ENCODE measurements around the gene HMCN1. TPM values are rescaled to one million over a fixed set of nuclear protein-coding genes. Genes with fewer than 3 reads are reported as not detected.
A peak's percentile ranks its signal among the peaks of the same experiment; 100 is the strongest.

HMCN1 gene
- total and polyA plus RNA-seq, 4 donors, result 3.2 to 149 (median 15.4) TPM

DNA sequence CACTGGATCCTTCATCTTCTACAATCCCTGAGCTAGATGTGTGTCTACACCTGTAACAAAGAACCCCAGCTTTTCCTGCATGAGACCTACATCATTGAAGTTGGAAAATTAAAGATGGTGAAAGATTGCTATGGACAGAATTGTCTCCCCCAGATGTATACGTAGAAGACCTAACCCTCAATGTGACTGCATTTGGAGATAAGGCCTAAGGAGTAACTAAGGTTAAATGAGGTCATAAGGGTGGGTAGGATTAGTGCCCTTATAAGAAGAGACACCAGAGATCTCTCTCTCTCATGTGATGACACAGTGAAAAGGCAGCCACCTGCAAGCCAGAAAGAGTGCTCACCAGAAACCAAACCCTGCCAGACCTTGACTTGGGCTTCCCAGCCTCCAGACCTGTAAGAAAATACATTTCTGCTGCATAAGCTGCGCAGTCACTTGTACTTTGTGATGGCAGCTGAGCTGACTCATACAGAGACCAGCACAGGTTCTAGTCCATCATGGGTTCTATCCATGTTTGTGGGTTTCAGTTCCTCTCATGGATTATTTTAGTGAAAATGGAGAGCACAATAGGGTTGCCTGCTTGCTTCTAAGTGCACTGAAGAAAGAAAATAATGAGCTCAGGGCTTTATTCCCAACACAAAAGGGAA lies 460.0 kb downstream of the HMCN1 start:
- TF ChIP-seq, protein P1, sequence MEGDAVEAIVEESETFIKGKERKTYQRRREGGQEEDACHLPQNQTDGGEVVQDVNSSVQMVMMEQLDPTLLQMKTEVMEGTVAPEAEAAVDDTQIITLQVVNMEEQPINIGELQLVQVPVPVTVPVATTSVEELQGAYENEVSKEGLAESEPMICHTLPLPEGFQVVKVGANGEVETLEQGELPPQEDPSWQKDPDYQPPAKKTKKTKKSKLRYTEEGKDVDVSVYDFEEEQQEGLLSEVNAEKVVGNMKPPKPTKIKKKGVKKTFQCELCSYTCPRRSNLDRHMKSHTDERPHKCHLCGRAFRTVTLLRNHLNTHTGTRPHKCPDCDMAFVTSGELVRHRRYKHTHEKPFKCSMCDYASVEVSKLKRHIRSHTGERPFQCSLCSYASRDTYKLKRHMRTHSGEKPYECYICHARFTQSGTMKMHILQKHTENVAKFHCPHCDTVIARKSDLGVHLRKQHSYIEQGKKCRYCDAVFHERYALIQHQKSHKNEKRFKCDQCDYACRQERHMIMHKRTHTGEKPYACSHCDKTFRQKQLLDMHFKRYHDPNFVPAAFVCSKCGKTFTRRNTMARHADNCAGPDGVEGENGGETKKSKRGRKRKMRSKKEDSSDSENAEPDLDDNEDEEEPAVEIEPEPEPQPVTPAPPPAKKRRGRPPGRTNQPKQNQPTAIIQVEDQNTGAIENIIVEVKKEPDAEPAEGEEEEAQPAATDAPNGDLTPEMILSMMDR (IDR thresholded peaks at IDR 0.05; ENCODE audit: control extremely low read depth, extremely low read depth), result no peak
- WGBS, 2 donors, result 91 to 94% methylated on average over 2 of the region's 2 CpGs
- no peak for ATAC-seq (ENCODE audit: insufficient read depth, low FRiP score)

DNA sequence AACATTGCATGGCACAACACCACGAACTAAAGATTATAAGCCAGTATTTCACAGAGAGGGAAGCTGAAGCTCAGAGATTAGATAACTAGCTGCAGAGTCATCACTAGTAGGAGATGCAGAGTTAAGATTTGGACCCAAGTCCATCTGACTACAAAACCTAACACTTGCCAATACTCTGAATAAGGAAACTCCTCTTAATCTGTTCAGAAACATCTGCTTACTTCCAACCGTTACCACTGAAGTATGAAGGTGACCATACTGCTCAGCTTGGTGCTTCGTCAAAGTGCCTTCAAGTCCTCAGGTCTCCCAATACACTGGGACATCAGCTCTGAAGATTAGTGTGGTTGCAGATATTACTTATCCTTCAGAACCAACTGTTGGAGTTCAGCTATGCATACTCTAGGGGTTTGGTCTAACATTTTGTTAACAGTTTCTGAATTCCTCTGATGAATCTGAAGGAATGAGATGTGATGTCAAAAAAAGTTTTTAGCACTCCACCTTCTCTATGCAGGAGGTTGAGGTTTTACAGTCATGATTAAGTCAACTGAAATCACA lies 461.3 kb downstream of the HMCN1 start:
- no peak for ATAC-seq (ENCODE audit: insufficient read depth, low FRiP score)
- TF ChIP-seq, protein P1 (IDR thresholded peaks at IDR 0.05; ENCODE audit: control extremely low read depth, extremely low read depth), result no peak

More for the DNA sequence above, 460.0 kb downstream of the HMCN1 start:
- Histone ChIP-seq H3K36me3 (ENCODE audit: control insufficient read depth in 4 of 4, insufficient read depth in 4 of 4, low read length in 4 of 4) (peaks cover 0 to 4% (median 0%) of the 10 kb centered on the region in 4 donors), H3K4me1 (ENCODE audit: control insufficient read depth in 5 of 5, insufficient read depth in 5 of 5, low read length in 5 of 5) (no peaks in the 10 kb centered on the region), H3K4me3 (no peak overlapping the region), H3K9ac (ENCODE audit: insufficient read depth in 1 of 2, low read length in 2 of 2) (no peak overlapping the region), H3K27ac (ENCODE audit: low read depth in 1 of 2, low read length in 1 of 2) (no peak overlapping the region), H3K9me3 (ENCODE audit: control insufficient read depth in 4 of 4, insufficient read depth in 3 of 4, low read length in 3 of 4) (no peaks in the 10 kb centered on the region), H3K27me3 (ENCODE audit: control insufficient read depth in 3 of 3, insufficient read depth in 3 of 3, low read length in 2 of 3) (no peaks in the 10 kb centered on the region)
- DNase-seq, result no peak

DNA sequence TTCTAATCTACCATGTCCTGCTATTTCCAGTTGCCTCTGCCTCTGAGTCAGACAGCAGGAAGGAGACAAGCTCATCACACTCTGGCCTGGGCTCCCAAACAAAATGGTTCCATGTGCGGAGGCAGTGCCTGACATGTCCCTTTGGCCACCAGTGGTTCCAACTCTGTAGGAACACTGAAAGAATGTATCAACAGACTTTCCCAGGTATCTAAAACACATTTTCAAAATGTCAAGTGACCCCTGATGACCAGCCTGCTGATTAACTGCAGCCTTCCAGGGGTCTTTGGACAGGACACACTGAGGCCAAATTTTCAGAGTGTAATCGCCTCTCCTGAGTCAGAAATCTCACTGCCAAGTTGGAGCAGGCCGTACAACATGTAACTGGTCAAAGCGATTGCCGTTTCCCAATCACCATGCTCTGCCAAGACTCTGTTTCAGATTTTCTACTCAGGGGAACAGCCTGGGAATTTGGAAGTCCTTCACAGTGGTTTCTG lies 468.1 kb downstream of the HMCN1 start:
- TF ChIP-seq, protein P1 (IDR thresholded peaks at IDR 0.05; ENCODE audit: control extremely low read depth, extremely low read depth), result no peak
- peak; percentile 75 for ATAC-seq (ENCODE audit: insufficient read depth, low FRiP score)
- no peaks in the 10 kb centered on the region for H3K27me3 ChIP-seq (ENCODE audit: control insufficient read depth in 3 of 3, insufficient read depth in 3 of 3, low read length in 2 of 3)
- H3K36me3 ChIP-seq (ENCODE audit: control insufficient read depth in 4 of 4, insufficient read depth in 4 of 4, low read length in 4 of 4), result no peaks in the 10 kb centered on the region
- no peak overlapping the region for H3K4me3 ChIP-seq
- peak; percentile 54 to 94 (median 86) for DNase-seq
- peaks cover 0 to 29% (median 0%) of the 10 kb centered on the region in 5 donors for H3K4me1 ChIP-seq (ENCODE audit: control insufficient read depth in 5 of 5, insufficient read depth in 5 of 5, low read length in 5 of 5)
- H3K9ac ChIP-seq (ENCODE audit: insufficient read depth in 1 of 2, low read length in 2 of 2), result no peak overlapping the region
- H3K9me3 ChIP-seq (ENCODE audit: control insufficient read depth in 4 of 4, insufficient read depth in 3 of 4, low read length in 3 of 4), result no peaks in the 10 kb centered on the region
- WGBS, 2 donors, result 80 to 92% methylated on average over 5 of the region's 5 CpGs
- H3K27ac ChIP-seq (ENCODE audit: low read depth in 1 of 2, low read length in 1 of 2), result no peak overlapping the region

More for the DNA sequence above, 461.3 kb downstream of the HMCN1 start:
- no peak overlapping the region for H3K27ac ChIP-seq (ENCODE audit: low read depth in 1 of 2, low read length in 1 of 2)
- H3K9ac ChIP-seq (ENCODE audit: insufficient read depth in 1 of 2, low read length in 2 of 2), result no peak overlapping the region
- H3K4me3 ChIP-seq, result no peak overlapping the region
- H3K4me1 ChIP-seq (ENCODE audit: control insufficient read depth in 5 of 5, insufficient read depth in 5 of 5, low read length in 5 of 5), result no peaks in the 10 kb centered on the region
- no peaks in the 10 kb centered on the region for H3K9me3 ChIP-seq (ENCODE audit: control insufficient read depth in 4 of 4, insufficient read depth in 3 of 4, low read length in 3 of 4)
- no peak for DNase-seq
- no peaks in the 10 kb centered on the region for H3K27me3 ChIP-seq (ENCODE audit: control insufficient read depth in 3 of 3, insufficient read depth in 3 of 3, low read length in 2 of 3)
- 67 to 85% methylated on average over 3 of the region's 3 CpGs for WGBS, 2 donors
- H3K36me3 ChIP-seq (ENCODE audit: control insufficient read depth in 4 of 4, insufficient read depth in 4 of 4, low read length in 4 of 4), result no peaks in the 10 kb centered on the region

Measured in lung (tissue), 12 donors.